Fibroblast of skin of scalp (primary cell): ENCODE results near the gene CHAD. TPM values are rescaled to one million over a fixed set of nuclear protein-coding genes. Genes with fewer than 3 reads are reported as not detected.

ENCODE experiments used
- DNase-seq: peaks from one replicate; pipeline ENCODE4 v3.0.0-alpha.2; 2013
- polyA plus RNA-seq, 2 experiments: library from polyadenylated mRNA; unstranded; fragments of 120-200 nt; gene quantifications; one replicate each; pipeline ENCODE4 v1.2.1, GENCODE V29; 2013; ENCODE audit not compliant: insufficient read length in 2 of 2

CHAD gene
- 0.47 TPM for polyA plus RNA-seq (2013, experiment 1 of 2; ENCODE audit: insufficient read length)
- 0.60 TPM for polyA plus RNA-seq (2013, experiment 2 of 2; ENCODE audit: insufficient read length)

- DNase-seq, result no peak
Observed at GRCh38 chr17:50468304-50469207, at the start of gene CHAD. Gene CHAD, minus strand, starts transcription at chr17:50468880. Its CDS starts 67 bp downstream, at chr17:50468813.

- DNase-seq, result no peak
Observed at GRCh38 chr17:50517504-50518383, 49.1 kb upstream of the CHAD start.

GRCh38 chr17:50517011-50517410, 48.3 kb upstream of the CHAD start:
- no peak for DNase-seq

- peak; percentile 87 for DNase-seq
Observed at GRCh38 chr17:50514936-50515702, 46.4 kb upstream of the CHAD start.

GRCh38 chr17:50514388-50514787, 45.7 kb upstream of the CHAD start:
- no peak for DNase-seq

- no peak for DNase-seq
Observed at GRCh38 chr17:50513495-50513894, 44.8 kb upstream of the CHAD start.

GRCh38 chr17:50511058-50511457, 42.4 kb upstream of the CHAD start:
- DNase-seq, result no peak

- DNase-seq, result no peak
Observed at GRCh38 chr17:50508573-50509460, 40.1 kb upstream of the CHAD start.

GRCh38 chr17:50507871-50508572, 39.3 kb upstream of the CHAD start, which contains the start of gene MYCBPAP:
Gene MYCBPAP, plus strand, starts transcription at chr17:50508439. Its CDS starts 236 bp downstream, at chr17:50508675.
- DNase-seq, result peak; percentile 84

- no peak for DNase-seq
Observed at GRCh38 chr17:50506298-50506697, 37.6 kb upstream of the CHAD start.

GRCh38 chr17:50505591-50506130, 37.0 kb upstream of the CHAD start:
- DNase-seq, result no peak

GRCh38 chr17:50502301-50502990, 33.8 kb upstream of the CHAD start:
- no peak for DNase-seq

- peak; percentile 34 for DNase-seq
Observed at GRCh38 chr17:50501054-50501453, 32.4 kb upstream of the CHAD start.

GRCh38 chr17:50499721-50500120, 31.0 kb upstream of the CHAD start:
- DNase-seq, result peak; percentile 77

- no peak for DNase-seq
Observed at GRCh38 chr17:50499270-50499669, 30.6 kb upstream of the CHAD start.

GRCh38 chr17:50498021-50498874, 29.6 kb upstream of the CHAD start:
- no peak for DNase-seq

GRCh38 chr17:50495918-50496317, 27.2 kb upstream of the CHAD start:
- DNase-seq, result peak; percentile 72

GRCh38 chr17:50495217-50495823, 26.6 kb upstream of the CHAD start:
- DNase-seq, result no peak
